ENCODE data around the gene HS6ST1. TPM values are rescaled to one million over a fixed set of nuclear protein-coding genes. Genes with fewer than 3 reads are reported as not detected.

HS6ST1 gene
- total RNA-seq, 2 donors from 2014 or later = 19.3 to 22.9 TPM

DNA sequence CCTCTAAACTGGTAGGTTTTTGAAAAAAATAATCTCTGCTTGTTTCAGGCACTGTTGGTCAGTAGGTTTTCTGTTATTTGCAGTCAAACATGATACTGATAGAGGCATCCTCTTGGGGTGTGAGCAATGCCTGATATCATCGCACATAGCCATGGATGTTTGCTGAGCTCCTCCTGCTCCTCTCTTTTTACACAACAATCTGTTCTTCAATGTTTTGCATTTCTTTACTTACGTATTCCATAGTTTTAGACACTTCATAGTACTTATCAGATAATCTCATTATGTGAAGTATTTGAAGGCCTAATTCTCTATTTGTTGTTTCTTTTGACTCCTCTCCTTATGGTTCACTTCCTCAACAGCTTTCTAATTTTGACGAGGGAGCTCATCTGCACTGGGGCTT lies 23.0 kb upstream of the HS6ST1 start:
- Histone ChIP-seq H3K27me3 (no peaks in the 10 kb centered on the region), H3K4me3 (no peak overlapping the region), H3K27ac (no peak overlapping the region), H3K4me1 (no peaks in the 10 kb centered on the region), H3K36me3 (no peaks in the 10 kb centered on the region), H3K9me3 (no peaks in the 10 kb centered on the region), H3K9ac (ENCODE audit: low read depth in 2 of 2, low read length in 2 of 2) (no peak overlapping the region)
- TF ChIP-seq, protein P1, sequence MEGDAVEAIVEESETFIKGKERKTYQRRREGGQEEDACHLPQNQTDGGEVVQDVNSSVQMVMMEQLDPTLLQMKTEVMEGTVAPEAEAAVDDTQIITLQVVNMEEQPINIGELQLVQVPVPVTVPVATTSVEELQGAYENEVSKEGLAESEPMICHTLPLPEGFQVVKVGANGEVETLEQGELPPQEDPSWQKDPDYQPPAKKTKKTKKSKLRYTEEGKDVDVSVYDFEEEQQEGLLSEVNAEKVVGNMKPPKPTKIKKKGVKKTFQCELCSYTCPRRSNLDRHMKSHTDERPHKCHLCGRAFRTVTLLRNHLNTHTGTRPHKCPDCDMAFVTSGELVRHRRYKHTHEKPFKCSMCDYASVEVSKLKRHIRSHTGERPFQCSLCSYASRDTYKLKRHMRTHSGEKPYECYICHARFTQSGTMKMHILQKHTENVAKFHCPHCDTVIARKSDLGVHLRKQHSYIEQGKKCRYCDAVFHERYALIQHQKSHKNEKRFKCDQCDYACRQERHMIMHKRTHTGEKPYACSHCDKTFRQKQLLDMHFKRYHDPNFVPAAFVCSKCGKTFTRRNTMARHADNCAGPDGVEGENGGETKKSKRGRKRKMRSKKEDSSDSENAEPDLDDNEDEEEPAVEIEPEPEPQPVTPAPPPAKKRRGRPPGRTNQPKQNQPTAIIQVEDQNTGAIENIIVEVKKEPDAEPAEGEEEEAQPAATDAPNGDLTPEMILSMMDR (IDR thresholded peaks at IDR 0.05) = no peak
- no peak for DNase-seq
- intact Hi-C loops (cut with DNase I) = no loop called here

DNA sequence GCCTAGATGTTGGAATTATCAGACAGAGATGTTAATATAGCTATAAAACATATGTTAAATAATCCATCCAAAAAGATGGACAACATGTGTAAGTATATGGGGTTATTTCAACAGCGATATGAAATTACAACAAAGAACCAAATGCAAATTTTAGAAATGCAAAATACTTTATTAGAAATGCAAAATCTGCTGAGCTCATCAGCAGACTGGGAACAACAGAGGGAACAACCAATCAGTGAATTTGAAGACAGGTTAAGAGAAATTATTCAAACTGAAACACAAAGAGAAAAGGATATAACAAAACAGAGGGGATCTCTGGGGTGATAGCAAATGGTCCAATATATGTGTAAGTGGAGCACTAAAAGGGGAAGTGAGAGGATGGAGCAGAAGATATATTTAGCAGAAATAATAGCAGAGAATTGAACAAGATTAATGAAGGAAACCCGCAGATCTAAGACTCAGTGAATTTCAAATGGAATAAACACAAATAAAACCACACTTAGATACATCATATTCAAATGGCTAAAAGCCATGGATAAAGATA lies 13.5 kb upstream of the HS6ST1 start:
- H3K27me3 ChIP-seq = no peaks in the 10 kb centered on the region
- TF ChIP-seq, protein P1 (IDR thresholded peaks at IDR 0.05) = no peak
- no peaks in the 10 kb centered on the region for H3K36me3 ChIP-seq
- no peak overlapping the region for H3K9ac ChIP-seq (ENCODE audit: low read depth in 2 of 2, low read length in 2 of 2)
- intact Hi-C loops (cut with DNase I) = no loop called here
- no peak for DNase-seq
- no peak overlapping the region for H3K27ac ChIP-seq
- no peaks in the 10 kb centered on the region for H3K9me3 ChIP-seq
- H3K4me3 ChIP-seq = no peak overlapping the region
- H3K4me1 ChIP-seq = no peaks in the 10 kb centered on the region

DNA sequence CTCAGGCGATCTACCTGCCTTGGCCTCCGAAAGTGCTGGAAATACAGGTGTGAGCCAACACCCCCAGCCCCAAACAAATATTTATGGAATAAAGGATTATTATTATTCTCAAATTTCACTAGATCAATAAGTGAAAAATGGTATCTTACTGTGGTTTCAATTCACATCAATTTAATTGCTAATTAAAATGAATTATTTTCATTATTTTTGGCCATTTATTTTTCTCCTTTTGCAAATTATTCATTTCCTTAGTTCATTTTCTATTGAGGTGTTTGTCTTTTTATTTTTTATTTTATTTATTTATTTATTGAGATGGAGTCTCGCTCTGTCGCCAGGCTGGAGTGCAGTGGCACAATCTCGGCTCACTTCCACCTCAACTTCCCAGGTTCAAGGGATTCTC lies 11.9 kb upstream of the HS6ST1 start:
- H3K36me3 ChIP-seq = no peaks in the 10 kb centered on the region
- intact Hi-C loops (cut with DNase I) = no loop called here
- H3K27me3 ChIP-seq = no peaks in the 10 kb centered on the region
- no peaks in the 10 kb centered on the region for H3K4me1 ChIP-seq
- H3K9me3 ChIP-seq = no peaks in the 10 kb centered on the region
- TF ChIP-seq, protein P1 (IDR thresholded peaks at IDR 0.05) = no peak
- no peak overlapping the region for H3K9ac ChIP-seq (ENCODE audit: low read depth in 2 of 2, low read length in 2 of 2)
- H3K27ac ChIP-seq = no peak overlapping the region
- no peak overlapping the region for H3K4me3 ChIP-seq
- DNase-seq = no peak

DNA sequence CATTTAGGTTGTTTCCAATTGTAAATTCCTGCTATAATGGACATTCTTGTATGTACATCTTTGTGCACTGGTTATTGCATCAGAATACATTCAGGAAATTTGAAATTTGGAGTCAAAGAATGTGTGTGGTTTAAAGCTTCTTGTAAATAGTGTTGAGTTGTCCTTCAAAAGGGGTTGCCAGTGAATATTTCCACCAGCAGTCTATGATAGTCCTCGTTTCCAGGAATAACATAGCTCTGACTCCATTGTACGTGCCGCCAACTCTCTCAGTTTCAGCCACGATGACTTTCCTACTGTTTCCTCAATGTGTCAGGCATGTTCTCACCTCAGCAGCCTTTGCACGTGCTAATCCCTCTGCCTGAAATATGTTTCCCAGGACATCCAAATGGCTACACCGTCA lies 10.9 kb upstream of the HS6ST1 start:
- no peak overlapping the region for H3K9ac ChIP-seq (ENCODE audit: low read depth in 2 of 2, low read length in 2 of 2)
- no peaks in the 10 kb centered on the region for H3K27me3 ChIP-seq
- no peaks in the 10 kb centered on the region for H3K36me3 ChIP-seq
- no peaks in the 10 kb centered on the region for H3K9me3 ChIP-seq
- no peak overlapping the region for H3K4me3 ChIP-seq
- no peak overlapping the region for H3K27ac ChIP-seq
- DNase-seq = no peak
- H3K4me1 ChIP-seq = no peaks in the 10 kb centered on the region
- intact Hi-C loops (cut with DNase I) = loop anchor here (10.0 kb wide), 1 partner anchor 405 kb away; no protein-coding TSS in a partner anchor
- TF ChIP-seq, protein P1 (IDR thresholded peaks at IDR 0.05) = no peak

DNA sequence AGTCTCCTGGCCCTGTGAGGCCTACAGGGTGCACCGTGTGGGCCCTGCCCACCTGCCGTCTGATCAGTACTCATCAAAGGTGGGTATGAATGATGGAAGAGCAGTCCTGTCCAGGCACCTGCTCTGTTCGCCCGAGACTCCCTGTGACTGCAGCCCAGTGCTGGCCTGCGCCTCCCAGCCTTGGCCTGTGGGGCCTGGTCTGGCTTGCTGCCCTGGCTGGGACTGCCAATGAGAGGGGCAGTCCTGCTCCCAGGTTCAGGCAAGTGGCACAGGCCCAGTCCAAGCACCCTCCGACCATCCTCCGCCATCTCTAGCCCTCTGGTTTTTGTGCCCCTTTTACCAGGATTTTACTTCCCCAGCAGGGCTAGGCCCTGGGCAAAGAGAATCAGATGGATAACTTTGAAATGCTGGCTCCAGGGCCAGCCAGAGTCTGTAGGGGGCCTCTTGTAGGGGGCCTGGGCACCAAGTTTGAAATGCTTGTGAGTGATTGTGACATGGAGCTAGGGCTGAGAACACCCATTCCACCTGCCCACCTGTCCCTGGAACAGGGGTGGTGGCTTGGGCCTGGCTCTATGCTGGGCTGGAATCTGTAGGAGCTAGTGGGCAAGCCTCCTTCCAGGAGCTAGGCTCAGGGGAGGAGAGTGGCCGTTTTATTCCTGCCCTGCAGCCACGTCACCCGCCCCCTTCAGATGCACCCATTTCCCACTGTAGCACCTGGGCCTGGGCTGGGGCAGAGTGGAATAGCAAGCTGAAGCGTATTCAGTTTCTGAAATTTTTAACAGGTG lies 8.7 kb upstream of the HS6ST1 start:
- Histone ChIP-seq H3K27ac (no peak overlapping the region), H3K36me3 (no peaks in the 10 kb centered on the region), H3K9me3 (no peaks in the 10 kb centered on the region), H3K4me3 (no peak overlapping the region), H3K27me3 (no peaks in the 10 kb centered on the region), H3K9ac (ENCODE audit: low read depth in 2 of 2, low read length in 2 of 2) (no peak overlapping the region), H3K4me1 (no peaks in the 10 kb centered on the region)
- no peak for DNase-seq
- intact Hi-C loops (cut with DNase I) = loop anchor here (10.0 kb wide), 1 partner anchor 407 kb away; no protein-coding TSS in a partner anchor
- TF ChIP-seq, protein P1 (IDR thresholded peaks at IDR 0.05) = no peak
